22Rv1 (cell line): ENCODE results near the gene CLHC1.
"Not testable (repeated sequence)": the region's sequence is repeated elsewhere in the genome, so short reads cannot be mapped to it uniquely, and the experiment has no call there.

Experiments
- H3K27ac ChIP-seq: fragments of 450-650 bp; 2 replicates; pipeline ENCODE4 v1.5.1; 2017
- CTCF ChIP-seq: fragments of 450-650 bp; IDR thresholded peaks from 2 replicates; pipeline ENCODE4 v1.5.1; 2017; ENCODE audit warnings: mild to moderate bottlenecking
- ZFX ChIP-seq: fragments of 450-650 bp; IDR thresholded peaks from 2 replicates; pipeline ENCODE4 v1.6.1; 2017; ENCODE audit warnings: antibody characterized with exemption, borderline replicate concordance

CLHC1 gene

DNA sequence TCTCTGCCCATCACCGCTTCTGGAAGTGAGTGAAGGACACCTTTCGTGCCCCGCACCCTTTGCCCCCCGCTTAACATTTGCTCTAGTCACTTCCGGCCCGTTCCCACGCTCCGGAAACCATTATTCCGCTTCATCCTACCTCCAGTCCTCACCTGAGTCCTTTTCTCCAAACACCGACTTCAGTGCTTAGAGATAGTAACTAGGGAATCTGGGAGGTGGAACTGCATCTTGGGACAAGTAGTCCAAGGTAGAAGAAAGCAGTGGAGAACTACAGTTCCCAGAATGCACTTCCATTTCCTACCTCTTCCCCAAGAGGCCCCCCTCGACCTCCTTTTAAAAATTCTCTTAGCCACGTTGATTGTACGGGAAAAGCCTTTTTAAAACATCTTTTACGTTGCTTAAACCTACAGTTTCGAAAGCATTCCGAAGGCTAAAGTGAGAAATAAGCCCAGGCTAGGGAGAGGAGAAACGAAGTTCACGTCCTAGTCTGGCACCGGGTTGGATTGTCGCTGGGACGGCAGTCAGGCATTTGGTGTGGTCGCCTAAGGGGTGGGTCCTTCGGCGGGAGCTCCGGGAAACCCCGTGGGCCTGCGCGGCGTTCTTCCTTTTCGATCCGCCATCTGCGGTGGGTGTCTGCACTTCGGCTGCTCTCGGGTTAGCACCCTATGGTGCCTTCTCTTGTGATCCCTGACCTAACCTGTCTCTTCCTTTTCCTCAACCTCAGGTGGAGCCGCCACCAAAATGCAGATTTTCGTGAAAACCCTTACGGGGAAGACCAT is at the start of gene CLHC1, which contains the start of gene RPS27A:
Gene CLHC1, minus strand, starts transcription at position 210 of the 779 bp plus-strand sequence. CDS start 9,882 bp downstream, outside the sequence.
Gene RPS27A, plus strand, starts transcription at position 605 of the 779 bp plus-strand sequence. Its CDS starts 137 bp downstream, at position 742.
- TF ChIP-seq CTCF (no peak), ZFX (no peak)
- H3K27ac ChIP-seq, result peak within 1 kb of the TSS; percentile 88

DNA sequence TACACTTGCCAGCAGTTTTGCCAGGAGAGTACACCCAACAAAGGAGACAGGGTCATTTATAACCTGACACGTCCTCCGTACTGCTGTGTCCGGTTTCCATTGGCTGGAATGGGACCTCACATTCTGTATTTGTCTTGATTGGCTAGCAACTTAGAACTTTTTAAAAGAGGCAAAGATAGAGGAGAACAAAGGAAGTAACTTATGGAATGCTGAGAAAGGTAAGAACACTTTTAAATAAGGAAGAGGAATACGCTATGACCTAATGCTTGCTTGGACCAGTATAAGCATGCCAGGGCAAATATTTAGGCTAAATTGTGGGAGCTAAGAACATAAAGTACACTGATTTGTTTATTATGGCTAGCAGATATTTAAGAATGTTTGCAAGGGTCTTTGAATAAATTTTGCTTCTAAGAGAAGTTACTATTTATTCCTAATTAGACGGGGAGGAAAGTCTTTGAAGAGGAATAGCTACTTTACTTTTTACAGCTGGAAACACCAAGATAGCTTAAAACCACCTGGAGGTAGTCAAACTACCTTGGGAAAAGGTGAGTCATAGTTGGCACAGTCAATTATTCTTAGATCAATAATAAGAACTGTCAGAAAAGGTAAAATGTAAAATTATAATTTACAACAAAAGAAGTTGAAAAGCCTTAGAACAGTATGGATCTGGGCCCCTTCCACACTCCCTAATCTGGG is 48.9 kb upstream of the CLHC1 start:
- not testable (repeated sequence) for H3K27ac ChIP-seq

- H3K27ac ChIP-seq, result not testable (repeated sequence)
These were observed 47.8 kb upstream of the CLHC1 start for GRCh38 chr2:55279859-55280424.

DNA sequence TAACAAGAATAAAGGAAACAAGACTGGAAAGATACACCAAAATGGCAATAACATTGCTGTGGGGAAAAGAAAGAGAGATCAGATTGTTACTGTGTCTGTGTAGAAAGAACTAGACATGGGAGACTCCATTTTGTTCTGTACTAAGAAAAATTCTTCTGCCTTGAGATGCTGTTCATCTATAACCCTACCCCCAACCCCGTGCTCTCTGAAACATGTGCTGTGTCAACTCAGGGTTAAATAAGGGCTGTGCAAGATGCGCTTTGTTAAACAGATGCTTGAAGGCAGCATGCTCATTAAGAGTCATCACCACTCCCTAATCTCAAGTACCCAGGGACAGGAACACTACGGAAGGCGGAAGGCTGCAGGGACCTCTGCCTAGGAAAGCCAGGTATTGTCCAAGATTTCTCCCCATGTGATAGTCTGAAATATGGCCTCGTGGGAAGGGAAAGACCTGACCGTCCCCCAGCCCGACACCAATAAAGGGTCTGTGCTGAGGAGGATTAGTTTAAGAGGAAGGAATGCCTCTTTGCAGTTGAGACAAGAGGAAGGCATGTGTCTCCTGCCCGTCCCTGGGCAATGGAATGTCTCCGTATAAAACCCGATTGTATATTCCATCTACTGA is 47.2 kb upstream of the CLHC1 start:
- not testable (repeated sequence) for H3K27ac ChIP-seq

GRCh38 chr2:55277310-55277709 is 45.2 kb upstream of the CLHC1 start:
- no peak overlapping the region for H3K27ac ChIP-seq
- no peak for TF ChIP-seq CTCF

GRCh38 chr2:55274346-55274745 is 42.3 kb upstream of the CLHC1 start:
- not testable (repeated sequence) for H3K27ac ChIP-seq

- peak overlapping the region; percentile 87 for H3K27ac ChIP-seq
These were observed 37.5 kb upstream of the CLHC1 start for GRCh38 chr2:55269645-55269990.

DNA sequence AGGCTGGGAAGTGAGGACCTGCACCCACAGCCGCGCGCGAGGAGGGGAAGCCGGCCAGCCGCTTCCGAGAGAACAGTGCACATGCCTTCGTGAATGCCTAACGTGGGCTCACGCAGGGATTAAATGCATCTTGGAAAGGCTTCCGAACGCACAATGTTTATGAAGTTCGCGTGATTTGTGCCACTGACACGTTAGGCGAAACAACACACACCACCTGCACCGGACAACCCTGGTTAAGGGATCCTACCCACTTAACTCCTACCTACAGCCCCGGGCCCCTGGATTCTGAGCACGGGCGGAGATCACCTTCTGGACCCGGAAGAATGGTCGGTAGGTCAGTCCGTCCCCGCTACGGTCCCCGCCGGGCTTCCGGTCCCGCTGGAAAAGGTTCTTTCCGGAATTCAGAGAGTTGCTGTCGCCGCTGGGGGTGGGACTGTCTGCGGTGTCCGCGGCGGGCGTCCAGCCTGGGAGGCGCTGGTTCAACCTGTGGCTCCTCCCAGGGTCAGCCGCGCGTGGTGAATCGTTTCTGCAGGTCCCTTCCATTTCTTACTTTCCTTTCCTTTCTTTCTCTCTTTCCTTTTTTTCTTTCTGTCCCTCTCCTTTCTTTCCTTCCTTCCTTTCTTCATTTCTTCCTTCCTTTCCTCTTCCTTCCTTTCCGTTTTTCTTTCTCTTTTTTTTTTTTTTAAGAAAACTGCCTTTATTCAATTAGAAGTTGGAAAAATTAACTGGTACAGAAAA is 37.0 kb upstream of the CLHC1 start, which contains the start of gene MTIF2:
Gene MTIF2, minus strand, starts transcription at position 325 of the 738 bp plus-strand sequence. CDS start 5,373 bp downstream, outside the sequence.
- peak within 1 kb of the TSS; percentile 87 for H3K27ac ChIP-seq
- TF ChIP-seq CTCF, result no peak
- no peak for TF ChIP-seq ZFX

More at GRCh38 chr2:55269645-55269990, 37.5 kb upstream of the CLHC1 start:
- TF ChIP-seq CTCF (no peak), ZFX (no peak)
